Aorta (tissue), 5 donors: ENCODE results near the gene HOOK2. TPM values are rescaled to one million over a fixed set of nuclear protein-coding genes. Genes with fewer than 3 reads are reported as not detected.

Source experiments
- ATAC-seq: fragments of 200-7000 bp; cut with Tn5 transposase; one replicate; pipeline ENCODE4 v1.9.1; 2022; ENCODE audit warnings: moderate library complexity; ENCODE audit not compliant: low FRiP score
- DNase-seq, 2 donors: peaks; one replicate each; pipeline ENCODE4 v3.0.0-alpha.2; 2020
- H3K27ac ChIP-seq, 2 donors: one replicate each; pipeline ENCODE4 v1.5.1; 2013; ENCODE audit warnings: low read length in 2 of 2, mild to moderate bottlenecking in 2 of 2, moderate library complexity in 2 of 2, control low read depth in 1 of 2, inconsistent platforms in 1 of 2, low read depth in 1 of 2
- H3K27me3 ChIP-seq, 2 donors: one replicate each; pipeline ENCODE4 v1.6.1; 2013; ENCODE audit warnings: control low read depth in 1 of 2, low read length in 1 of 2, mild to moderate bottlenecking in 1 of 2, moderate library complexity in 1 of 2; ENCODE audit not compliant: insufficient read depth in 2 of 2, control insufficient read depth in 1 of 2
- H3K36me3 ChIP-seq, 2 donors: one replicate each; pipeline ENCODE4 v1.6.1; 2013; ENCODE audit warnings: control low read depth in 1 of 2, low read length in 1 of 2, mild to moderate bottlenecking in 1 of 2; ENCODE audit not compliant: insufficient read depth in 2 of 2, control insufficient read depth in 1 of 2
- H3K4me1 ChIP-seq, 2 donors: one replicate each; pipeline ENCODE4 v1.6.1; 2013; ENCODE audit warnings: low read length in 2 of 2, control low read depth in 1 of 2, mild to moderate bottlenecking in 1 of 2, moderate library complexity in 1 of 2; ENCODE audit not compliant: insufficient read depth in 2 of 2, control insufficient read depth in 1 of 2
- H3K4me3 ChIP-seq, 2 donors: one replicate each; pipeline ENCODE4 v1.5.1; 2013; ENCODE audit warnings: low read length in 2 of 2, control low read depth in 1 of 2, mild to moderate bottlenecking in 1 of 2
- H3K9me3 ChIP-seq: one replicate; pipeline ENCODE4 v1.6.1; 2013; ENCODE audit warnings: mild to moderate bottlenecking, low read length; ENCODE audit not compliant: control insufficient read depth
- WGBS, 2 donors: extraction: QIAGEN DNeasy Blood & Tissue Kit; methylation state at CpG; one replicate each; pipeline ENCODE4 v1.1.7; 2013; 5-methylcytosine and 5-hydroxymethylcytosine counted together
- intact Hi-C, 2 donors: fragments of 100-400 bp; cut with DNase I; formaldehyde crosslinking; loops; one replicate each; pipeline versions ENCODE4 v1.14.2 to v1.15.0; 2022
- polyA plus RNA-seq, 2 donors: library from polyadenylated mRNA; stranded (reverse); fragments of 200-250 nt; gene quantifications; one replicate each; pipeline ENCODE4 v1.2.3, GENCODE V29; 2013
- total RNA-seq, 2 donors: library from RNA; stranded (reverse); fragmentation: NEBNext Ultra II Directional; extraction: Animal tissue kit (Norgen Biotek cat#: 25700); gene quantifications; one replicate each; pipeline ENCODE4 v1.2.1, GENCODE V29; 2021
- donor health status: healthy with polysubstance abuse.
- donor health status: Bipolar disorder and iron deficiency.
- donor health status: DM: no; HTN: no; CAD: no.
- donor health status: DM: no; HTN: no; CAD: no.
- donor health status: DM: yes; HTN: yes; CAD: no.

The HOOK2 gene
- total and polyA plus RNA-seq, 4 donors: 14.4 to 92.5 (median 37.0) TPM

GRCh38 chr19:12791345-12792050, 16.1 kb upstream of the HOOK2 start, which contains the start of gene JUNB:
JUNB (plus strand) TSS chr19:12791486; CDS start chr19:12791772, 286 bp downstream.
- H3K27me3 ChIP-seq: peaks cover 0 to 4% of the 10 kb centered on the region in 2 donors
- peak; percentile 99 for DNase-seq
- ATAC-seq: peak; percentile 79
- H3K4me3 ChIP-seq: peak within 1 kb of the TSS; percentile 70 to 73
- peak within 1 kb of the TSS; percentile 88 to 96 for H3K27ac ChIP-seq
- no peaks in the 10 kb centered on the region for H3K4me1 ChIP-seq
- H3K36me3 ChIP-seq: no peaks in the 10 kb centered on the region
- no peaks in the 10 kb centered on the region for H3K9me3 ChIP-seq
- WGBS, 2 donors: 0% methylated on average over 65 to 73 of the region's 73 CpGs
- intact Hi-C loops: loop anchor here (5.0 to 10.0 kb wide), 3 partner anchors 361 to 1254 kb away; partner anchors contain the start of genes CNN1 (in 1 of the 2), IER2 (in 1 of the 2) and STX10 (in 1 of the 2)

- peak overlapping the region; percentile 88 to 96 for H3K27ac ChIP-seq
- WGBS, 2 donors: 1 to 2% methylated on average over 22 of the region's 22 CpGs
- no peaks in the 10 kb centered on the region for H3K4me1 ChIP-seq
- intact Hi-C loops: loop anchor here (5.0 to 10.0 kb wide), 3 partner anchors 362 to 1253 kb away; partner anchors contain the start of genes CNN1 (in 1 of the 2), IER2 (in 1 of the 2) and STX10 (in 1 of the 2)
- no peak for ATAC-seq
- peak overlapping the region; percentile 18 to 45 for H3K4me3 ChIP-seq
- peaks cover 0 to 4% of the 10 kb centered on the region in 2 donors for H3K27me3 ChIP-seq
- DNase-seq: peak in 1 of 2 donors; percentile 55
- H3K36me3 ChIP-seq: no peaks in the 10 kb centered on the region
- no peaks in the 10 kb centered on the region for H3K9me3 ChIP-seq
Observed at GRCh38 chr19:12790628-12791344, 15.4 kb upstream of the HOOK2 start.

GRCh38 chr19:12789904-12790619, 14.7 kb upstream of the HOOK2 start:
- H3K9me3 ChIP-seq: no peaks in the 10 kb centered on the region
- H3K4me1 ChIP-seq: no peaks in the 10 kb centered on the region
- ATAC-seq (peak; percentile 76), DNase-seq (peak; percentile 99)
- peaks cover 0 to 4% of the 10 kb centered on the region in 2 donors for H3K27me3 ChIP-seq
- intact Hi-C loops: loop anchor here (5.0 to 10.0 kb wide), 3 partner anchors 362 to 1253 kb away; partner anchors contain the start of genes CNN1 (in 1 of the 2), IER2 (in 1 of the 2) and STX10 (in 1 of the 2)
- H3K27ac ChIP-seq: peak overlapping the region; percentile 95 to 96
- WGBS, 2 donors: 1% methylated on average over 49 to 56 of the region's 56 CpGs
- no peaks in the 10 kb centered on the region for H3K36me3 ChIP-seq
- H3K4me3 ChIP-seq: peak overlapping the region; percentile 45 to 57

GRCh38 chr19:12789098-12789903, 13.9 kb upstream of the HOOK2 start:
- H3K27me3 ChIP-seq: peaks cover 0 to 4% of the 10 kb centered on the region in 2 donors
- 1 to 2% methylated on average over 19 to 46 of the region's 46 CpGs for WGBS, 2 donors
- H3K36me3 ChIP-seq: no peaks in the 10 kb centered on the region
- H3K9me3 ChIP-seq: no peaks in the 10 kb centered on the region
- peak in 1 of 2 donors; percentile 73 for DNase-seq
- H3K4me1 ChIP-seq: no peaks in the 10 kb centered on the region
- ATAC-seq: no peak
- peak overlapping the region; percentile 94 to 95 for H3K27ac ChIP-seq
- H3K4me3 ChIP-seq: peak overlapping the region; percentile 33 to 57
- intact Hi-C loops: no loop called here

GRCh38 chr19:12788682-12789097, 13.3 kb upstream of the HOOK2 start:
- DNase-seq: peak; percentile 92 to 94
- Histone ChIP-seq H3K27ac (peak overlapping the region; percentile 94 to 95), H3K4me3 (no peak overlapping the region), H3K36me3 (no peaks in the 10 kb centered on the region), H3K9me3 (no peaks in the 10 kb centered on the region), H3K27me3 (peaks cover 0 to 4% of the 10 kb centered on the region in 2 donors), H3K4me1 (no peaks in the 10 kb centered on the region)
- intact Hi-C loops: no loop called here
- 0 to 1% methylated on average over 12 of the region's 12 CpGs for WGBS, 2 donors
- ATAC-seq: no peak

GRCh38 chr19:12788042-12788681, 12.8 kb upstream of the HOOK2 start:
- ATAC-seq (no peak), DNase-seq (no peak)
- Histone ChIP-seq H3K27me3 (peaks cover 0 to 2% of the 10 kb centered on the region in 2 donors), H3K4me3 (no peak overlapping the region), H3K27ac (peak overlapping the region in 1 of 2 donors; percentile 95), H3K9me3 (no peaks in the 10 kb centered on the region), H3K4me1 (no peaks in the 10 kb centered on the region), H3K36me3 (no peaks in the 10 kb centered on the region)
- WGBS, 2 donors: 32 to 37% methylated on average over 4 of the region's 4 CpGs
- intact Hi-C loops: no loop called here

GRCh38 chr19:12787458-12787857, 12.1 kb upstream of the HOOK2 start:
- WGBS, 2 donors: 65 to 69% methylated on average over 10 of the region's 10 CpGs

More at GRCh38 chr19:12787458-12787857, 12.1 kb upstream of the HOOK2 start:
- no peaks in the 10 kb centered on the region for H3K9me3 ChIP-seq
- intact Hi-C loops: no loop called here
- DNase-seq (no peak), ATAC-seq (no peak)
- no peaks in the 10 kb centered on the region for H3K36me3 ChIP-seq
- H3K4me1 ChIP-seq: no peaks in the 10 kb centered on the region
- no peak overlapping the region for H3K4me3 ChIP-seq
- H3K27ac ChIP-seq: peak overlapping the region in 1 of 2 donors; percentile 93
- H3K27me3 ChIP-seq: peaks cover 0 to 2% of the 10 kb centered on the region in 2 donors
